HepG2 (cell line): ENCODE results near the gene CFHR2. TPM values are rescaled to one million over a fixed set of nuclear protein-coding genes. Genes with fewer than 3 reads are reported as not detected.

ENCODE experiments used
- ARHGAP35 ChIP-seq: sonication (generic); formaldehyde crosslinking; IDR thresholded peaks from 2 replicates; pipeline ENCODE4 v1.9.0; 2022; ENCODE audit warnings: mild to moderate bottlenecking, inconsistent platforms, moderate library complexity, missing genetic modification reagents, borderline replicate concordance
- ASH2L ChIP-seq: fragments of 300-600, 200-600 bp; sonication (generic); IDR thresholded peaks from 2 replicates; pipeline ENCODE4 v1.7.0; 2017; ENCODE audit warnings: low read depth, mild to moderate bottlenecking, moderate library complexity, mixed read lengths, low read length; ENCODE audit not compliant: insufficient read length
- CTCF ChIP-seq: sonication (generic); formaldehyde crosslinking; IDR thresholded peaks from 2 replicates; pipeline ENCODE4 v1.5.0; 2020; ENCODE audit warnings: mild to moderate bottlenecking, missing genetic modification reagents, moderate library complexity
- FOXA3 ChIP-seq: IDR thresholded peaks from 2 replicates; pipeline ENCODE4 v1.6.1; 2016; ENCODE audit warnings: missing genetic modification reagents, missing compliant biosample characterization
- KDM4B ChIP-seq: sonication (generic); formaldehyde crosslinking; IDR thresholded peaks from 2 replicates; pipeline ENCODE4 v1.4.0; 2020; ENCODE audit warnings: missing genetic modification reagents
- KDM6A ChIP-seq: IDR thresholded peaks from 2 replicates; pipeline ENCODE4 v1.6.1; 2016; ENCODE audit warnings: low read depth
- MLX ChIP-seq: IDR thresholded peaks from 2 replicates; pipeline ENCODE4 v1.6.1; 2016
- NFKB2 ChIP-seq: sonication (generic); formaldehyde crosslinking; IDR thresholded peaks from 2 replicates; pipeline ENCODE4 v1.4.0; 2020; ENCODE audit warnings: missing genetic modification reagents, borderline replicate concordance
- NRL ChIP-seq: sonication (generic); formaldehyde crosslinking; IDR thresholded peaks from 2 replicates; pipeline ENCODE4 v1.5.0; 2020; ENCODE audit warnings: missing genetic modification reagents, mild to moderate bottlenecking, moderate library complexity, borderline replicate concordance
- PHF21A ChIP-seq: sonication (generic); formaldehyde crosslinking; IDR thresholded peaks from 2 replicates; pipeline ENCODE4 v1.5.0; 2020; ENCODE audit warnings: mild to moderate bottlenecking, missing genetic modification reagents
- SMAD3 ChIP-seq: sonication (generic); formaldehyde crosslinking; IDR thresholded peaks from 2 replicates; pipeline ENCODE4 v1.4.0; 2020; ENCODE audit warnings: missing genetic modification reagents
- TBX2 ChIP-seq: sonication (generic); formaldehyde crosslinking; IDR thresholded peaks from 2 replicates; pipeline ENCODE4 v1.5.0; 2020; ENCODE audit warnings: missing genetic modification reagents, mild to moderate bottlenecking, borderline replicate concordance
- TFDP1 ChIP-seq: IDR thresholded peaks from 2 replicates; pipeline ENCODE4 v1.6.1; 2016; ENCODE audit warnings: missing compliant biosample characterization, missing genetic modification reagents, borderline replicate concordance
- ZBTB20 ChIP-seq: sonication (generic); formaldehyde crosslinking; IDR thresholded peaks from 2 replicates; pipeline ENCODE4 v1.8.1; 2023; ENCODE audit warnings: missing genetic modification reagents, low read depth, mild to moderate bottlenecking, borderline replicate concordance
- ZBTB7B ChIP-seq: sonication (generic); formaldehyde crosslinking; IDR thresholded peaks from 2 replicates; pipeline ENCODE4 v1.4.0; 2020; ENCODE audit warnings: missing genetic modification reagents
- ZFY ChIP-seq: sonication (generic); formaldehyde crosslinking; IDR thresholded peaks from 2 replicates; pipeline ENCODE4 v1.4.0; 2020; ENCODE audit warnings: missing genetic modification reagents
- ZNF256 ChIP-seq: sonication (generic); formaldehyde crosslinking; conservative IDR thresholded peaks from 2 replicates; pipeline ENCODE4 v1.4.0; 2020; ENCODE audit warnings: missing genetic modification reagents
- ZNF264 ChIP-seq: sonication (generic); formaldehyde crosslinking; IDR thresholded peaks from 2 replicates; pipeline ENCODE4 v1.4.0; 2020; ENCODE audit warnings: missing genetic modification reagents
- ZNF317 ChIP-seq: sonication (generic); formaldehyde crosslinking; IDR thresholded peaks from 2 replicates; pipeline ENCODE4 v1.5.0; 2020; ENCODE audit warnings: mild to moderate bottlenecking, missing genetic modification reagents
- ZNF557 ChIP-seq: sonication (generic); formaldehyde crosslinking; IDR thresholded peaks from 2 replicates; pipeline ENCODE4 v1.4.0; 2020; ENCODE audit warnings: missing genetic modification reagents
- ZNF770 ChIP-seq: sonication (generic); formaldehyde crosslinking; IDR thresholded peaks from 2 replicates; pipeline ENCODE4 v1.5.0; 2020; ENCODE audit warnings: mild to moderate bottlenecking, missing genetic modification reagents
- ZNF782 ChIP-seq: sonication (generic); formaldehyde crosslinking; IDR thresholded peaks from 2 replicates; pipeline ENCODE4 v1.4.0; 2020; ENCODE audit warnings: missing genetic modification reagents, mild to moderate bottlenecking, borderline replicate concordance
- ZNF891 ChIP-seq: sonication (generic); formaldehyde crosslinking; IDR thresholded peaks from 2 replicates; pipeline ENCODE4 v1.5.0; 2020; ENCODE audit warnings: mild to moderate bottlenecking, missing genetic modification reagents
- ZSCAN29 ChIP-seq: sonication (generic); formaldehyde crosslinking; conservative IDR thresholded peaks from 2 replicates; pipeline ENCODE4 v1.4.0; 2020; ENCODE audit warnings: mild to moderate bottlenecking, missing genetic modification reagents
- polyA plus RNA-seq, 8 experiments: library from polyadenylated mRNA; depleted of rRNA in 3 of 8; stranded (reverse) in 7 of 8; unstranded in 1 of 8; fragments of >200 nt; fragmentation: Illumina TruSeq in 4 of 8; extraction: Trizol in 4 of 8; gene quantifications; 2 replicates each; pipeline versions ENCODE4 v1.2.1 to v1.2.3, GENCODE V29; 2011 to 2016; ENCODE audit warnings: low read depth in 4 of 8, missing spikeins in 1 of 8, mixed read lengths in 1 of 8; ENCODE audit not compliant: insufficient read depth in 1 of 8
- total RNA-seq, 5 experiments: library from RNA; depleted of rRNA; stranded (reverse); fragments of >200 nt; fragmentation: Illumina TruSeq; extraction: Trizol; gene quantifications; 2 replicates each; pipeline ENCODE4 v1.2.3, GENCODE V29; 2016; ENCODE audit warnings: low read depth in 1 of 5

CFHR2 gene
- total and polyA plus RNA-seq, 2 of the 13 experiments (the other 11 are each of a cell fraction or from before 2014, with no cell fraction given), result not detected

- TF ChIP-seq CTCF (CRISPR knock-in tag) (peak; percentile 41), KDM4B (CRISPR knock-in tag) (0 out of 2 replicates have a peak, but pooled peaks have one; percentile 18), ZSCAN29 (CRISPR knock-in tag) (0 out of 2 replicates have a peak, but pooled peaks have one; percentile 64), MLX (peak; percentile 43; the same call in 1 of the 2 replicates), ZFY (CRISPR knock-in tag) (peak; percentile 68), NFKB2 (CRISPR knock-in tag) (peak; percentile 81; the same call in 1 of the 2 replicates), ZNF770 (CRISPR knock-in tag) (0 out of 2 replicates have a peak, but pooled peaks have one; percentile 15), ZBTB7B (peak; percentile 89), ZNF317 (peak; percentile 31; the same call in 1 of the 2 replicates), ZNF557 (peak; percentile 28; the same call in 1 of the 2 replicates), FOXA3 (CRISPR knock-in tag) (peak; percentile 96), TBX2 (peak; percentile 71; the same call in 1 of the 2 replicates), PHF21A (CRISPR knock-in tag) (peak; percentile 72), ZNF256 (CRISPR knock-in tag) (0 out of 2 replicates have a peak, but pooled peaks have one; percentile 61), ASH2L (peak; percentile 34), SMAD3 (peak; percentile 64; the same call in 1 of the 2 replicates), NRL (CRISPR knock-in tag) (peak; percentile 76; the same call in 1 of the 2 replicates), KDM6A (peak; percentile 56), ARHGAP35 (CRISPR knock-in tag) (0 out of 2 replicates have a peak, but pooled peaks have one; percentile 27), TFDP1 (CRISPR knock-in tag) (peak; percentile 50; the same call in 1 of the 2 replicates), ZNF782 (CRISPR knock-in tag) (peak; percentile 85; the same call in 1 of the 2 replicates), ZNF264 (CRISPR knock-in tag) (peak; percentile 55; the same call in 1 of the 2 replicates), ZBTB20 (CRISPR knock-in tag) (0 out of 2 replicates have a peak, but pooled peaks have one; percentile 47), ZNF891 (CRISPR knock-in tag) (0 out of 2 replicates have a peak, but pooled peaks have one; percentile 49)
These were observed 48.5 kb downstream of the CFHR2 start (continued) for GRCh38 chr1:196991919-196992651.
